Activated B cell treated with CpG ODN at 0.5 μM for 24 hours (primary cell): ENCODE data around the gene CRMP1. TPM values are rescaled to one million over a fixed set of nuclear protein-coding genes. Genes with fewer than 3 reads are reported as not detected.

ENCODE experiments used
- ATAC-seq: fragments of 200-7000 bp; cut with Tn5 transposase; one replicate; pipeline ENCODE4 v1.10.0; 2021; ENCODE audit warnings: low read depth, mild to moderate bottlenecking, moderate library complexity
- CTCF ChIA-PET: fragments of 350-600 bp; sonication (Branson Sonifier 250); formaldehyde crosslinking; loops from one replicate; lab custom pipeline; 2021; ENCODE audit warnings: antibody characterized with exemption; lab: Charles Lee
- POLR2A ChIA-PET: fragments of 350-600 bp; sonication (Branson Sonifier 250); formaldehyde crosslinking; loops from one replicate; lab custom pipeline; 2021; ENCODE audit warnings: antibody characterized with exemption; lab: Charles Lee
- DNase-seq: peaks from one replicate; pipeline ENCODE4 v3.0.0; 2022
- H3K27ac Mint-ChIP-seq: one replicate; pipeline ENCODE4 v1.8.0; 2020; ENCODE audit warnings: mixed read lengths
- H3K27me3 Mint-ChIP-seq: one replicate; pipeline ENCODE4 v1.8.0; 2021; ENCODE audit warnings: mixed read lengths
- H3K36me3 Mint-ChIP-seq: one replicate; pipeline ENCODE4 v1.8.0; 2021; ENCODE audit warnings: low read depth, mixed read lengths
- H3K4me1 Mint-ChIP-seq: one replicate; pipeline ENCODE4 v1.8.0; 2021; ENCODE audit warnings: mixed read lengths
- H3K4me3 Mint-ChIP-seq: one replicate; pipeline ENCODE4 v1.8.0; 2020; ENCODE audit warnings: mild to moderate bottlenecking, mixed read lengths
- H3K9me3 Mint-ChIP-seq: one replicate; pipeline ENCODE4 v1.8.0; 2020; ENCODE audit warnings: mixed read lengths
- intact Hi-C: fragments of 100-400 bp; cut with micrococcal nuclease; formaldehyde crosslinking; loops from one replicate; pipeline ENCODE4 v1.15.1; 2024
- total RNA-seq: library from RNA; stranded (reverse); gene quantifications from 2 replicates; pipeline ENCODE4 v1.2.3, GENCODE V29; 2022
- TF ChIP-seq, protein P1 (sequence below): fragments of 200-600 bp; IDR thresholded peaks from one replicate; pipeline ENCODE4 v1.8.0; 2022; ENCODE audit warnings: antibody characterized with exemption, mild to moderate bottlenecking

CRMP1 gene
- total RNA-seq, 1 donor from 2014 or later, result 0.09 TPM

- no peak for DNase-seq
- intact Hi-C loops, result no loop called here
Measured at GRCh38 chr4:5828005-5828391, 64.9 kb downstream of the CRMP1 start.

GRCh38 chr4:5827108-5828004 is 65.5 kb downstream of the CRMP1 start:
- Mint-ChIP-seq H3K4me3 (no peak overlapping the region), H3K4me1 (peaks cover 9% of the 10 kb centered on the region), H3K36me3 (no peaks in the 10 kb centered on the region), H3K9me3 (no peaks in the 10 kb centered on the region), H3K27ac (no peak overlapping the region), H3K27me3 (peaks cover 2% of the 10 kb centered on the region)
- intact Hi-C loops, result no loop called here
- POLR2A ChIA-PET, result no interaction called here
- TF ChIP-seq, protein P1, sequence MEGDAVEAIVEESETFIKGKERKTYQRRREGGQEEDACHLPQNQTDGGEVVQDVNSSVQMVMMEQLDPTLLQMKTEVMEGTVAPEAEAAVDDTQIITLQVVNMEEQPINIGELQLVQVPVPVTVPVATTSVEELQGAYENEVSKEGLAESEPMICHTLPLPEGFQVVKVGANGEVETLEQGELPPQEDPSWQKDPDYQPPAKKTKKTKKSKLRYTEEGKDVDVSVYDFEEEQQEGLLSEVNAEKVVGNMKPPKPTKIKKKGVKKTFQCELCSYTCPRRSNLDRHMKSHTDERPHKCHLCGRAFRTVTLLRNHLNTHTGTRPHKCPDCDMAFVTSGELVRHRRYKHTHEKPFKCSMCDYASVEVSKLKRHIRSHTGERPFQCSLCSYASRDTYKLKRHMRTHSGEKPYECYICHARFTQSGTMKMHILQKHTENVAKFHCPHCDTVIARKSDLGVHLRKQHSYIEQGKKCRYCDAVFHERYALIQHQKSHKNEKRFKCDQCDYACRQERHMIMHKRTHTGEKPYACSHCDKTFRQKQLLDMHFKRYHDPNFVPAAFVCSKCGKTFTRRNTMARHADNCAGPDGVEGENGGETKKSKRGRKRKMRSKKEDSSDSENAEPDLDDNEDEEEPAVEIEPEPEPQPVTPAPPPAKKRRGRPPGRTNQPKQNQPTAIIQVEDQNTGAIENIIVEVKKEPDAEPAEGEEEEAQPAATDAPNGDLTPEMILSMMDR, result no peak
- DNase-seq (no peak), ATAC-seq (no peak)
- CTCF ChIA-PET, result no interaction called here

More at GRCh38 chr4:5828005-5828391, 64.9 kb downstream of the CRMP1 start:
- Mint-ChIP-seq H3K27ac (no peak overlapping the region), H3K27me3 (peaks cover 2% of the 10 kb centered on the region), H3K9me3 (no peaks in the 10 kb centered on the region), H3K4me1 (peaks cover 2% of the 10 kb centered on the region), H3K36me3 (no peaks in the 10 kb centered on the region), H3K4me3 (no peak overlapping the region)
- ATAC-seq, result no peak
- ChIA-PET CTCF (no interaction called here), POLR2A (no interaction called here)
- TF ChIP-seq, protein P1, result no peak

- H3K9me3 Mint-ChIP-seq, result no peaks in the 10 kb centered on the region
- POLR2A ChIA-PET, result no interaction called here
- no peak for DNase-seq
- peaks cover 2% of the 10 kb centered on the region for H3K27me3 Mint-ChIP-seq
- CTCF ChIA-PET, result no interaction called here
- ATAC-seq, result no peak
- peaks cover 10% of the 10 kb centered on the region for H3K4me1 Mint-ChIP-seq
- intact Hi-C loops, result no loop called here
- H3K4me3 Mint-ChIP-seq, result no peak overlapping the region
- H3K36me3 Mint-ChIP-seq, result no peaks in the 10 kb centered on the region
- TF ChIP-seq, protein P1, result no peak
- H3K27ac Mint-ChIP-seq, result no peak overlapping the region
Measured at GRCh38 chr4:5826437-5827107, 66.3 kb downstream of the CRMP1 start.

DNA sequence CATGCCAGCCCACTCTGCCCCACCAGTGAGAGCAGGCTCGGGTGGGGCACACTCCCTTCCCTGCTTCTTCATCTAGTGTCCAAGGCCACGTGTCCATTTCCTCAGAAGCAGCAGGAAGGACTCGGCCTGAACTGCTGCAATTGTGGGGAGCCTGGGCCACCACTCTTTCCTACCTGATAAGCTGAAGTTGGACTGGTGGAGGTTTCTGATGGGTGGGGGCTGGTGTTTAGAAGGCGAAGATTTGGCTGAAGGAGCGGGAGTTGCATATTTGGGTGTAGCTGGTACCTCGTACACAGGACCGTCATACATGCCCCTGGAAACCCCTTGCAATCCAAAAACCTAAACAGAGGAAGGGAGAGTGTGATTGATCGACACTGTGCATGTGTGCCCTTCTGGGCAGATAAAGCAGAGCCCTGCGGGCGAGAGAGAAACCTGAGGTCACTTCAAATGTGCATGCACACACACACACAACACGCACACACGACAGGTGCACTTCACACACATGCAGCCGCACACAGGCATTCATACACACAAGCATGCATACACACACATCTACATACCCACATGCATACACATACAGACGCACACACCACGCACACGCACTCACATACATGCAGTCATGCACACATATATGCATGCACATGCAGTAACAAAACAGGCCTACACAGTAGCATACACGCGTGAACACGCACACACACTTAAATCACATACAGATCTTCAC is 67.4 kb downstream of the CRMP1 start:
- H3K27me3 Mint-ChIP-seq, result peaks cover 2% of the 10 kb centered on the region
- no peak for ATAC-seq
- intact Hi-C loops, result no loop called here
- no peaks in the 10 kb centered on the region for H3K9me3 Mint-ChIP-seq
- TF ChIP-seq, protein P1, result no peak
- H3K4me1 Mint-ChIP-seq, result peaks cover 10% of the 10 kb centered on the region
- DNase-seq, result no peak
- no peaks in the 10 kb centered on the region for H3K36me3 Mint-ChIP-seq
- H3K4me3 Mint-ChIP-seq, result no peak overlapping the region
- POLR2A ChIA-PET, result no interaction called here
- H3K27ac Mint-ChIP-seq, result no peak overlapping the region
- CTCF ChIA-PET, result no interaction called here

GRCh38 chr4:5824635-5825034 is 68.3 kb downstream of the CRMP1 start:
- ATAC-seq (no peak), DNase-seq (no peak)
- ChIA-PET POLR2A (no interaction called here), CTCF (no interaction called here)
- Mint-ChIP-seq H3K27me3 (peaks cover 2% of the 10 kb centered on the region), H3K36me3 (no peaks in the 10 kb centered on the region), H3K4me1 (peaks cover 10% of the 10 kb centered on the region), H3K27ac (no peak overlapping the region), H3K4me3 (no peak overlapping the region), H3K9me3 (no peaks in the 10 kb centered on the region)
- TF ChIP-seq, protein P1, result no peak
- intact Hi-C loops, result no loop called here
